ENCODE measurements around the gene GALNS.

DNA sequence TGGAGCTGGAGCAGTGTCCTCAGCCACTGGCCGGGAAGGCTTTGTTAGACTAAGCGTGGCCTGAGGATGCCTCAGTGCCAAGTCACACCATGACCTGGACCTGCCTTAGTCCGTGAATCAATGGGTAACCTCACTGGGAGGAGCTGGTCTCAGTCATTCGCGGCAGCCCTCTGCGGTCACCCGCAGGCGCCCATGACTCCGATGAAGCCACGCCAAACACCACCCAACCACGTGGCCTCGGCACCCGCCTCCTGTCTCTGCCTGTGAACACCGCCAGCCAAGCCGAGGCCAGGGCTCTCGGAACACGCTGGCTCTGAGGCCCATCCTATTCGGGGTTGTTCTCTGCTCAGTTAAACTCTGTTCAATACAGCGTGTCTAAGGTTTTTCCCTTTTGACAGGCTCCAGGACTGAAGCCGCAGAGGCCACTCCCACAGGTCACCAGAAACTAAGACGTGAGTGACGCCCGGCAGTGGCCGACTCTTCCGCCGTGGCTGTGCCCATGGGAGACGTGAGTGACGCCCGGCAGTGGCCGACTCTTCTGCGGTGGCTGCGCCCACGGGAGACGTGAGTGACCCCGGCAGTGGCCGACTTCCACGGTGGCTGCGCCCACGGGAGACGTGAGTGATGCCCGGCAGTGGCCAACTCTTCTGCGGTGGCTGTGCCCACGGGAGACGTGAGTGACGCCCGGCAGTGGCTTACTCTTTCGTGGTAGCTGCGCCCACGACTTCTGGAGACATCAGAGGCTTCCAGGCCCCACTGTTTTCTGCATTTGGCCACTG lies 26.6 kb upstream of the GALNS start:
- TF ChIP-seq, protein P1, sequence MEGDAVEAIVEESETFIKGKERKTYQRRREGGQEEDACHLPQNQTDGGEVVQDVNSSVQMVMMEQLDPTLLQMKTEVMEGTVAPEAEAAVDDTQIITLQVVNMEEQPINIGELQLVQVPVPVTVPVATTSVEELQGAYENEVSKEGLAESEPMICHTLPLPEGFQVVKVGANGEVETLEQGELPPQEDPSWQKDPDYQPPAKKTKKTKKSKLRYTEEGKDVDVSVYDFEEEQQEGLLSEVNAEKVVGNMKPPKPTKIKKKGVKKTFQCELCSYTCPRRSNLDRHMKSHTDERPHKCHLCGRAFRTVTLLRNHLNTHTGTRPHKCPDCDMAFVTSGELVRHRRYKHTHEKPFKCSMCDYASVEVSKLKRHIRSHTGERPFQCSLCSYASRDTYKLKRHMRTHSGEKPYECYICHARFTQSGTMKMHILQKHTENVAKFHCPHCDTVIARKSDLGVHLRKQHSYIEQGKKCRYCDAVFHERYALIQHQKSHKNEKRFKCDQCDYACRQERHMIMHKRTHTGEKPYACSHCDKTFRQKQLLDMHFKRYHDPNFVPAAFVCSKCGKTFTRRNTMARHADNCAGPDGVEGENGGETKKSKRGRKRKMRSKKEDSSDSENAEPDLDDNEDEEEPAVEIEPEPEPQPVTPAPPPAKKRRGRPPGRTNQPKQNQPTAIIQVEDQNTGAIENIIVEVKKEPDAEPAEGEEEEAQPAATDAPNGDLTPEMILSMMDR (conservative IDR thresholded peaks at IDR 0.05; ENCODE audit: low read depth in 2 of 2): no peak
- TF ChIP-seq POLR2AphosphoS5 (IDR thresholded peaks at IDR 0.05; ENCODE audit: low read depth) (no peak), EZH2 (IDR thresholded peaks at IDR 0.05; ENCODE audit: low read depth, unreplicated experiment) (no peak), EZH2phosphoT487 (IDR thresholded peaks at IDR 0.05; ENCODE audit: unreplicated experiment) (no peak), STAT1 (IDR thresholded peaks at IDR 0.05; ENCODE audit: unreplicated experiment) (no peak), CREB1 (CRISPR knock-in tag; IDR thresholded peaks at IDR 0.05; ENCODE audit: low read depth) (no peak), ZNF114 (CRISPR knock-in tag; IDR thresholded peaks at IDR 0.05) (no peak), NANOG (IDR thresholded peaks at IDR 0.05; ENCODE audit: borderline replicate concordance) (no peak), JUNB (IDR thresholded peaks at IDR 0.05; ENCODE audit: unreplicated experiment) (no peak)
- TF ChIP-seq, protein P2, sequence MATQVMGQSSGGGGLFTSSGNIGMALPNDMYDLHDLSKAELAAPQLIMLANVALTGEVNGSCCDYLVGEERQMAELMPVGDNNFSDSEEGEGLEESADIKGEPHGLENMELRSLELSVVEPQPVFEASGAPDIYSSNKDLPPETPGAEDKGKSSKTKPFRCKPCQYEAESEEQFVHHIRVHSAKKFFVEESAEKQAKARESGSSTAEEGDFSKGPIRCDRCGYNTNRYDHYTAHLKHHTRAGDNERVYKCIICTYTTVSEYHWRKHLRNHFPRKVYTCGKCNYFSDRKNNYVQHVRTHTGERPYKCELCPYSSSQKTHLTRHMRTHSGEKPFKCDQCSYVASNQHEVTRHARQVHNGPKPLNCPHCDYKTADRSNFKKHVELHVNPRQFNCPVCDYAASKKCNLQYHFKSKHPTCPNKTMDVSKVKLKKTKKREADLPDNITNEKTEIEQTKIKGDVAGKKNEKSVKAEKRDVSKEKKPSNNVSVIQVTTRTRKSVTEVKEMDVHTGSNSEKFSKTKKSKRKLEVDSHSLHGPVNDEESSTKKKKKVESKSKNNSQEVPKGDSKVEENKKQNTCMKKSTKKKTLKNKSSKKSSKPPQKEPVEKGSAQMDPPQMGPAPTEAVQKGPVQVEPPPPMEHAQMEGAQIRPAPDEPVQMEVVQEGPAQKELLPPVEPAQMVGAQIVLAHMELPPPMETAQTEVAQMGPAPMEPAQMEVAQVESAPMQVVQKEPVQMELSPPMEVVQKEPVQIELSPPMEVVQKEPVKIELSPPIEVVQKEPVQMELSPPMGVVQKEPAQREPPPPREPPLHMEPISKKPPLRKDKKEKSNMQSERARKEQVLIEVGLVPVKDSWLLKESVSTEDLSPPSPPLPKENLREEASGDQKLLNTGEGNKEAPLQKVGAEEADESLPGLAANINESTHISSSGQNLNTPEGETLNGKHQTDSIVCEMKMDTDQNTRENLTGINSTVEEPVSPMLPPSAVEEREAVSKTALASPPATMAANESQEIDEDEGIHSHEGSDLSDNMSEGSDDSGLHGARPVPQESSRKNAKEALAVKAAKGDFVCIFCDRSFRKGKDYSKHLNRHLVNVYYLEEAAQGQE (IDR thresholded peaks at IDR 0.05; ENCODE audit: unreplicated experiment): no peak
- TF ChIP-seq, protein P3, sequence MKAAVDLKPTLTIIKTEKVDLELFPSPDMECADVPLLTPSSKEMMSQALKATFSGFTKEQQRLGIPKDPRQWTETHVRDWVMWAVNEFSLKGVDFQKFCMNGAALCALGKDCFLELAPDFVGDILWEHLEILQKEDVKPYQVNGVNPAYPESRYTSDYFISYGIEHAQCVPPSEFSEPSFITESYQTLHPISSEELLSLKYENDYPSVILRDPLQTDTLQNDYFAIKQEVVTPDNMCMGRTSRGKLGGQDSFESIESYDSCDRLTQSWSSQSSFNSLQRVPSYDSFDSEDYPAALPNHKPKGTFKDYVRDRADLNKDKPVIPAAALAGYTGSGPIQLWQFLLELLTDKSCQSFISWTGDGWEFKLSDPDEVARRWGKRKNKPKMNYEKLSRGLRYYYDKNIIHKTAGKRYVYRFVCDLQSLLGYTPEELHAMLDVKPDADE (IDR thresholded peaks at IDR 0.05): no peak
- TF ChIP-seq, protein P4, sequence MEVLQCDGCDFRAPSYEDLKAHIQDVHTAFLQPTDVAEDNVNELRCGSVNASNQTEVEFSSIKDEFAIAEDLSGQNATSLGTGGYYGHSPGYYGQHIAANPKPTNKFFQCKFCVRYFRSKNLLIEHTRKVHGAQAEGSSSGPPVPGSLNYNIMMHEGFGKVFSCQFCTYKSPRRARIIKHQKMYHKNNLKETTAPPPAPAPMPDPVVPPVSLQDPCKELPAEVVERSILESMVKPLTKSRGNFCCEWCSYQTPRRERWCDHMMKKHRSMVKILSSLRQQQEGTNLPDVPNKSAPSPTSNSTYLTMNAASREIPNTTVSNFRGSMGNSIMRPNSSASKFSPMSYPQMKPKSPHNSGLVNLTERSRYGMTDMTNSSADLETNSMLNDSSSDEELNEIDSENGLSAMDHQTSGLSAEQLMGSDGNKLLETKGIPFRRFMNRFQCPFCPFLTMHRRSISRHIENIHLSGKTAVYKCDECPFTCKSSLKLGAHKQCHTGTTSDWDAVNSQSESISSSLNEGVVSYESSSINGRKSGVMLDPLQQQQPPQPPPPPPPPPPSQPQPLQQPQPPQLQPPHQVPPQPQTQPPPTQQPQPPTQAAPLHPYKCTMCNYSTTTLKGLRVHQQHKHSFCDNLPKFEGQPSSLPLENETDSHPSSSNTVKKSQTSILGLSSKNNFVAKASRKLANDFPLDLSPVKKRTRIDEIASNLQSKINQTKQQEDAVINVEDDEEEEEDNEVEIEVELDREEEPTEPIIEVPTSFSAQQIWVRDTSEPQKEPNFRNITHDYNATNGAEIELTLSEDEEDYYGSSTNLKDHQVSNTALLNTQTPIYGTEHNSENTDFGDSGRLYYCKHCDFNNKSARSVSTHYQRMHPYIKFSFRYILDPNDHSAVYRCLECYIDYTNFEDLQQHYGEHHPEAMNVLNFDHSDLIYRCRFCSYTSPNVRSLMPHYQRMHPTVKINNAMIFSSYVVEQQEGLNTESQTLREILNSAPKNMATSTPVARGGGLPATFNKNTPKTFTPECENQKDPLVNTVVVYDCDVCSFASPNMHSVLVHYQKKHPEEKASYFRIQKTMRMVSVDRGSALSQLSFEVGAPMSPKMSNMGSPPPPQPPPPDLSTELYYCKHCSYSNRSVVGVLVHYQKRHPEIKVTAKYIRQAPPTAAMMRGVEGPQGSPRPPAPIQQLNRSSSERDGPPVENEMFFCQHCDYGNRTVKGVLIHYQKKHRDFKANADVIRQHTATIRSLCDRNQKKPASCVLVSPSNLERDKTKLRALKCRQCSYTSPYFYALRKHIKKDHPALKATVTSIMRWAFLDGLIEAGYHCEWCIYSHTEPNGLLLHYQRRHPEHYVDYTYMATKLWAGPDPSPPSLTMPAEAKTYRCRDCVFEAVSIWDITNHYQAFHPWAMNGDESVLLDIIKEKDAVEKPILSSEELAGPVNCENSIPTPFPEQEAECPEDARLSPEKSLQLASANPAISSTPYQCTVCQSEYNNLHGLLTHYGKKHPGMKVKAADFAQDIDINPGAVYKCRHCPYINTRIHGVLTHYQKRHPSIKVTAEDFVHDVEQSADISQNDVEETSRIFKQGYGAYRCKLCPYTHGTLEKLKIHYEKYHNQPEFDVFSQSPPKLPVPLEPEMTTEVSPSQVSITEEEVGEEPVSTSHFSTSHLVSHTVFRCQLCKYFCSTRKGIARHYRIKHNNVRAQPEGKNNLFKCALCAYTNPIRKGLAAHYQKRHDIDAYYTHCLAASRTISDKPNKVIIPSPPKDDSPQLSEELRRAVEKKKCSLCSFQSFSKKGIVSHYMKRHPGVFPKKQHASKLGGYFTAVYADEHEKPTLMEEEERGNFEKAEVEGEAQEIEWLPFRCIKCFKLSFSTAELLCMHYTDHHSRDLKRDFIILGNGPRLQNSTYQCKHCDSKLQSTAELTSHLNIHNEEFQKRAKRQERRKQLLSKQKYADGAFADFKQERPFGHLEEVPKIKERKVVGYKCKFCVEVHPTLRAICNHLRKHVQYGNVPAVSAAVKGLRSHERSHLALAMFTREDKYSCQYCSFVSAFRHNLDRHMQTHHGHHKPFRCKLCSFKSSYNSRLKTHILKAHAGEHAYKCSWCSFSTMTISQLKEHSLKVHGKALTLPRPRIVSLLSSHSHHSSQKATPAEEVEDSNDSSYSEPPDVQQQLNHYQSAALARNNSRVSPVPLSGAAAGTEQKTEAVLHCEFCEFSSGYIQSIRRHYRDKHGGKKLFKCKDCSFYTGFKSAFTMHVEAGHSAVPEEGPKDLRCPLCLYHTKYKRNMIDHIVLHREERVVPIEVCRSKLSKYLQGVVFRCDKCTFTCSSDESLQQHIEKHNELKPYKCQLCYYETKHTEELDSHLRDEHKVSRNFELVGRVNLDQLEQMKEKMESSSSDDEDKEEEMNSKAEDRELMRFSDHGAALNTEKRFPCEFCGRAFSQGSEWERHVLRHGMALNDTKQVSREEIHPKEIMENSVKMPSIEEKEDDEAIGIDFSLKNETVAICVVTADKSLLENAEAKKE (CRISPR knock-in tag; IDR thresholded peaks at IDR 0.05): no peak

All from GM23338 (cell line).